Natural killer cell (primary cell): Measurements from ENCODE around the gene ASB6. TPM values are rescaled to one million over a fixed set of nuclear protein-coding genes. Genes with fewer than 3 reads are reported as not detected.

Experiments used
- ATAC-seq, 3 donors: fragments of 150-1000 bp in 2 of 3; fragments of 200-7000 bp in 1 of 3; cut with Tn5 transposase; 1 replicate in 1 of 3; 2 replicates in 2 of 3; pipeline ENCODE4 v1.10.0; 2021; ENCODE audit warnings: mild to moderate bottlenecking in 2 of 3, moderate library complexity in 2 of 3
- DNase-seq, 2 donors: peaks; one replicate each; pipeline versions ENCODE4 v3.0.0 to v3.0.0-alpha.2; 2013 to 2021; ENCODE audit warnings: mixed read lengths in 1 of 2
- H3K27ac ChIP-seq: one replicate; pipeline ENCODE4 v1.5.1; 2013; ENCODE audit warnings: mild to moderate bottlenecking, low read length
- H3K27me3 ChIP-seq: one replicate; pipeline ENCODE4 v1.6.1; 2013; ENCODE audit warnings: low read length; ENCODE audit not compliant: control insufficient read depth, insufficient read depth
- H3K36me3 ChIP-seq: one replicate; pipeline ENCODE4 v1.6.1; 2013; ENCODE audit warnings: low read length; ENCODE audit not compliant: control insufficient read depth, insufficient read depth
- H3K4me1 ChIP-seq: one replicate; pipeline ENCODE4 v1.6.1; 2013; ENCODE audit warnings: low read length; ENCODE audit not compliant: control insufficient read depth, insufficient read depth
- H3K4me3 ChIP-seq: one replicate; pipeline ENCODE4 v1.5.1; 2013; ENCODE audit warnings: low read length
- H3K9me3 ChIP-seq: one replicate; pipeline ENCODE4 v1.6.1; 2013; ENCODE audit warnings: low read length; ENCODE audit not compliant: control insufficient read depth, insufficient read depth
- H3K27ac Mint-ChIP-seq, 2 donors: one replicate each; pipeline ENCODE4 v1.8.0; 2022; ENCODE audit warnings: mild to moderate bottlenecking in 2 of 2, mixed read lengths in 2 of 2, moderate library complexity in 1 of 2
- H3K27me3 Mint-ChIP-seq, 2 donors: one replicate each; pipeline ENCODE4 v1.8.0; 2022; ENCODE audit warnings: low read depth in 2 of 2, mixed read lengths in 2 of 2
- H3K36me3 Mint-ChIP-seq: one replicate; pipeline ENCODE4 v1.8.0; 2022; ENCODE audit warnings: mixed read lengths
- H3K4me1 Mint-ChIP-seq, 2 donors: one replicate each; pipeline ENCODE4 v1.8.0; 2022; ENCODE audit warnings: mixed read lengths in 2 of 2
- H3K4me3 Mint-ChIP-seq: one replicate; pipeline ENCODE4 v1.8.0; 2022; ENCODE audit warnings: mild to moderate bottlenecking, moderate library complexity, mixed read lengths
- H3K9me3 Mint-ChIP-seq, 2 donors: one replicate each; pipeline ENCODE4 v1.8.0; 2022; ENCODE audit warnings: mixed read lengths in 2 of 2
- WGBS: methylation state at CpG from one replicate; pipeline ENCODE4 v1.1.7; 2013; ENCODE audit warnings: missing lambda C conversion rate; ENCODE audit not compliant: insufficient coverage; 5-methylcytosine and 5-hydroxymethylcytosine counted together
- intact Hi-C: fragments of 100-400 bp; cut with micrococcal nuclease; formaldehyde crosslinking; loops from one replicate; pipeline ENCODE4 v1.14.2; 2022
- total RNA-seq, 4 donors: library from RNA; stranded (reverse); fragments of 120-200 nt in 1 of 4; gene quantifications; one replicate each; pipeline versions ENCODE4 v1.2.3 to v1.2.4, GENCODE V29; 2013 to 2022
- TF ChIP-seq, protein P1 (sequence below): fragments of 200-600 bp; IDR thresholded peaks from one replicate; pipeline ENCODE4 v1.8.0; 2022; ENCODE audit warnings: antibody characterized with exemption

The ASB6 gene
- total RNA-seq, 3 donors from 2014 or later (not counting 1 experiment from before 2014, with no cell fraction given), result 21.9 to 35.4 (median 32.4) TPM

DNA sequence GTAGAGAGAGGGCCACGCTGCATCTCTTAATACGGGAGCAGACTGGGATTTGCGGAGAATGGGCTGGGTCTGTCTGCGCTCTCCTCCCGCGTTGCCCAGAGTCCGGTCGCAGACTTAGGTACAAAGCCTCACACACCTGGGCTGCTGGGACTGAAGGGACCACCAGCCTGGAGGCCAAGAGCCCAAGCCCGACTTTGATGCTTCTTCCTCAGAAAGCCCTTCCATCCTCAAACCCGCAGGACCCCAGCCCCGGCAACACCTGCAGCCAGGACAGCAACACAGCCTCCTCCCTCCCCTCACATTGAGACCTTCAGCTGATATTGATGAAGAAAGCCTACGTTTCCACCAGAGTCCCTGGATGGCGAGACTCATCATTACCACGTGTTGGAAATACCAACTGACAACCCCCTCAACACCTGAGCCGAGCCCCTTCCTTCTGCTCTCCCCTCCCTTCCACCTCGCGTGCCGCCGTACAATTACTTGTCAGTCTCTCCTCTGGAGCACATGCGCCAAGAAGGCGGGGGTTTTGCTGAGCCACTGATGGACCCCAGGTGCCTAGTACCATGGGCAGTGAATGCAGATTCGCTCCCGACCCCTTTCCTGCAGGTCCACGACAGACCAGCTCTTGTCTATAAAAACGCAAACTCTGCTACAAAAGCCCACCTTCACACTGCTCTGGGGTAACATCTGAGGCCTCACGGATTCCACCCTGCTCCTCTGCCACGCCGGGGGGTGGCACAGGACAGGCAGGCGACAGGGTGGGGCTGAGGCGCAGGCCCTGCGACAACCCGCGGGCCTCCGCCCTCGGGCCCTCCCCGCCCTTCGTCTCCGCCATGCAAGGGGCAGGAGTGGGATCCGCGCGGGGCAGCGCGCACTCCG is 841 bp downstream of the ASB6 start:
- Mint-ChIP-seq H3K36me3 (no peaks in the 10 kb centered on the region), H3K27ac (peak overlapping the region; percentile 80 to 82), H3K4me3 (peak overlapping the region; percentile 85), H3K27me3 (no peaks in the 10 kb centered on the region), H3K9me3 (no peaks in the 10 kb centered on the region), H3K4me1 (peaks cover 6 to 37% of the 10 kb centered on the region in 2 donors)
- Histone ChIP-seq H3K9me3 (no peaks in the 10 kb centered on the region), H3K27ac (peak overlapping the region; percentile 30), H3K4me1 (peaks cover 23% of the 10 kb centered on the region), H3K27me3 (no peaks in the 10 kb centered on the region), H3K4me3 (peak overlapping the region; percentile 90), H3K36me3 (peaks cover 24% of the 10 kb centered on the region)
- 21% methylated on average over 44 of the region's 44 CpGs for WGBS
- peak in 1 of 2 donors; percentile 65 for DNase-seq
- intact Hi-C loops, result no loop called here
- ATAC-seq, result peak in 2 of 3 donors; percentile 35 to 36
- TF ChIP-seq, protein P1, sequence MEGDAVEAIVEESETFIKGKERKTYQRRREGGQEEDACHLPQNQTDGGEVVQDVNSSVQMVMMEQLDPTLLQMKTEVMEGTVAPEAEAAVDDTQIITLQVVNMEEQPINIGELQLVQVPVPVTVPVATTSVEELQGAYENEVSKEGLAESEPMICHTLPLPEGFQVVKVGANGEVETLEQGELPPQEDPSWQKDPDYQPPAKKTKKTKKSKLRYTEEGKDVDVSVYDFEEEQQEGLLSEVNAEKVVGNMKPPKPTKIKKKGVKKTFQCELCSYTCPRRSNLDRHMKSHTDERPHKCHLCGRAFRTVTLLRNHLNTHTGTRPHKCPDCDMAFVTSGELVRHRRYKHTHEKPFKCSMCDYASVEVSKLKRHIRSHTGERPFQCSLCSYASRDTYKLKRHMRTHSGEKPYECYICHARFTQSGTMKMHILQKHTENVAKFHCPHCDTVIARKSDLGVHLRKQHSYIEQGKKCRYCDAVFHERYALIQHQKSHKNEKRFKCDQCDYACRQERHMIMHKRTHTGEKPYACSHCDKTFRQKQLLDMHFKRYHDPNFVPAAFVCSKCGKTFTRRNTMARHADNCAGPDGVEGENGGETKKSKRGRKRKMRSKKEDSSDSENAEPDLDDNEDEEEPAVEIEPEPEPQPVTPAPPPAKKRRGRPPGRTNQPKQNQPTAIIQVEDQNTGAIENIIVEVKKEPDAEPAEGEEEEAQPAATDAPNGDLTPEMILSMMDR, result no peak

DNA sequence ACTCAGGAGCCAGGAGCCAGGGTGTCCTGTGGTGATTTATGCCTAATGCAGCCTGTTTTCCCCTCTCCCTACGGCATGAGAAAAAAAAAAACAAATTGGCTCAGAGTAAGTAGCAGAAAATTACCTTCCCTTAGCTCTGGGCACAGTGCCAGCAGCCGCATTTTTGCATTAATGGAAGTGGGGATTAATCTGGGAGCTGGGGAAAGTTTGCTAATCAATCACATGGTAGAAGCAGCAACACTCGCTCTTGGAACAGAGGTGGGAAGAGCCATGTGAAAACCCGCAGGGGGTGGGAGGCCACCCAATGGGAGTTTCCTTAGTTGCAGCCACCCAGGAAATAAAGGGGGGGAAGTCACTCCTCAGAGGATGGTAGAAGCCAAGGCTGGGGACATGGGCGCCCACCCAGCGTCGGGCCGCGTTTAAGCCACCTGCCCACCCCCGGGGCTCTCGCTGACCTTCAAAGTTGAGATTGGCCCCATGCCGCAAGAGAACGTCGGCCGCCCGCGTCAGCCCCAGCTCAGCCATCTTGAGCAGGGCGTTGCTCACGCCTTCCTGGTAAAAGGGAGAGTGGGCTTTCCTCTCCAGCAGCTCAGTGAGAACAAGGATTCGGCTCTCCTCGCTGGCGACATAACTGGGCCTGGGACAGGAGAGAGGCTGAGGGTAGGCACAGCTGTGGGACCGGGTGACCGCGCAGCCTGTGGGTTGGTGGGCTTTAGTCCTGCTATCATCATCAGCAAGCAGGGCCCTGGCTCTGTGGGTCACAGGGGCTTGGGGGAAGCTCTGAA is 1.7 kb downstream of the ASB6 start:
- Histone ChIP-seq H3K4me3 (no peak overlapping the region), H3K36me3 (peaks cover 29% of the 10 kb centered on the region), H3K9me3 (no peaks in the 10 kb centered on the region), H3K27ac (no peak overlapping the region), H3K4me1 (peaks cover 23% of the 10 kb centered on the region), H3K27me3 (no peaks in the 10 kb centered on the region)
- ATAC-seq (no peak), DNase-seq (no peak)
- no peaks in the 10 kb centered on the region for H3K9me3 Mint-ChIP-seq
- H3K4me3 Mint-ChIP-seq, result peak overlapping the region; percentile 85
- H3K27ac Mint-ChIP-seq, result no peak overlapping the region
- H3K4me1 Mint-ChIP-seq, result peaks cover 6 to 37% of the 10 kb centered on the region in 2 donors
- no peaks in the 10 kb centered on the region for H3K36me3 Mint-ChIP-seq
- H3K27me3 Mint-ChIP-seq, result no peaks in the 10 kb centered on the region
- WGBS, result 93% methylated on average over 24 of the region's 25 CpGs
- TF ChIP-seq, protein P1, result no peak
- intact Hi-C loops, result no loop called here

DNA sequence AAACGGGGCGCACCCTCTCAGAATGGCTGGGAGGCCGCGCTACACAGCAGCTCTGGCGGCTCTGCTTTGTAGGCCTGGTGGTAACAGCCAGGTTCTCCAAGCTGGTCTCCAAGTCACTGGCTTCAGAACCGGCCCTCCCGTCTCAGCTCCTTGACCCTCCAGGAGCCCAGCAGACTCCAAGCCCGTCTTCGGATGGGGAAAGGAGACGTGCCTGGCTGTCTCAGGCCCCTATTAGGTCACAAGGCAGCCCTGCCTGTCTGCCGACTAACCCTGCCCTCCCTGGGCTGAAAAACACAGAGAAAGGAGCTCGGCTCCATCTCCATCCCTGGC is 2.2 kb downstream of the ASB6 start:
- 89% methylated on average over 12 of the region's 12 CpGs for WGBS
- intact Hi-C loops, result no loop called here
- Histone ChIP-seq H3K4me3 (no peak overlapping the region), H3K27me3 (no peaks in the 10 kb centered on the region), H3K27ac (no peak overlapping the region), H3K9me3 (no peaks in the 10 kb centered on the region), H3K36me3 (peaks cover 35% of the 10 kb centered on the region), H3K4me1 (peaks cover 23% of the 10 kb centered on the region)
- Mint-ChIP-seq H3K4me3 (peak overlapping the region; percentile 85), H3K9me3 (no peaks in the 10 kb centered on the region), H3K27me3 (no peaks in the 10 kb centered on the region), H3K27ac (no peak overlapping the region), H3K4me1 (peaks cover 6 to 37% of the 10 kb centered on the region in 2 donors), H3K36me3 (no peaks in the 10 kb centered on the region)
- TF ChIP-seq, protein P1, result no peak
- DNase-seq (no peak), ATAC-seq (no peak)
